Measurements from ENCODE around the gene KRTAP4-9. TPM values are rescaled to one million over a fixed set of nuclear protein-coding genes. Genes with fewer than 3 reads are reported as not detected.
"Not testable (repeated sequence)": the region's sequence is repeated elsewhere in the genome, so short reads cannot be mapped to it uniquely, and the experiment has no call there.

Gene KRTAP4-9
- total RNA-seq, result not detected

DNA sequence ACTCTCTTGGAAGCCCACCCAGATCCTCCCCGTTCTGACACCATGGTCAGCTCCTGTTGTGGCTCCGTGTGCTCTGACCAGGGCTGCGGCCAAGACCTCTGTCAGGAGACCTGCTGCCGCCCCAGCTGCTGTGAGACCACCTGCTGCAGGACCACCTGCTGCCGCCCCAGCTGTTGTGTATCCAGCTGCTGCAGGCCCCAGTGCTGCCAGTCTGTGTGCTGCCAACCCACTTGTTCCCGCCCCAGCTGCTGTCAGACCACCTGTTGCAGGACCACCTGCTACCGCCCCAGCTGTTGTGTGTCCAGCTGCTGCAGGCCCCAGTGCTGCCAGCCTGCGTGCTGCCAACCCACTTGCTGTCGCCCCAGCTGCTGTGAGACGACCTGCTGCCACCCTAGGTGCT, at the start of gene KRTAP4-9:
KRTAP4-9 (plus strand) TSS at position 43 of the 400 bp plus-strand sequence; CDS start at position 43, 0 bp downstream.
- not testable (repeated sequence) for DNase-seq (ENCODE audit: low spot score in 2 of 2); H3K27me3 ChIP-seq; H3K9me3 ChIP-seq; H3K36me3 ChIP-seq; H3K4me3 ChIP-seq; H3K4me1 ChIP-seq; H3K27ac ChIP-seq
- 62 to 69% methylated on average over 9 of the region's 10 CpGs for WGBS, 2 donors

- 94% methylated on average over 1 of the region's 1 CpG for WGBS, 2 donors
- Histone ChIP-seq H3K27ac (no peak overlapping the region), H3K4me1 (peaks cover 0 to 15% (median 0%) of the 10 kb centered on the region in 4 donors), H3K9me3 (peaks cover 0 to 4% (median 0%) of the 10 kb centered on the region in 4 donors), H3K4me3 (no peak overlapping the region), H3K27me3 (no peaks in the 10 kb centered on the region), H3K36me3 (no peaks in the 10 kb centered on the region)
- TF ChIP-seq EP300 (IDR thresholded peaks at IDR 0.05) (no peak), POLR2A (IDR thresholded peaks at IDR 0.05) (no peak)
- TF ChIP-seq, protein P1, sequence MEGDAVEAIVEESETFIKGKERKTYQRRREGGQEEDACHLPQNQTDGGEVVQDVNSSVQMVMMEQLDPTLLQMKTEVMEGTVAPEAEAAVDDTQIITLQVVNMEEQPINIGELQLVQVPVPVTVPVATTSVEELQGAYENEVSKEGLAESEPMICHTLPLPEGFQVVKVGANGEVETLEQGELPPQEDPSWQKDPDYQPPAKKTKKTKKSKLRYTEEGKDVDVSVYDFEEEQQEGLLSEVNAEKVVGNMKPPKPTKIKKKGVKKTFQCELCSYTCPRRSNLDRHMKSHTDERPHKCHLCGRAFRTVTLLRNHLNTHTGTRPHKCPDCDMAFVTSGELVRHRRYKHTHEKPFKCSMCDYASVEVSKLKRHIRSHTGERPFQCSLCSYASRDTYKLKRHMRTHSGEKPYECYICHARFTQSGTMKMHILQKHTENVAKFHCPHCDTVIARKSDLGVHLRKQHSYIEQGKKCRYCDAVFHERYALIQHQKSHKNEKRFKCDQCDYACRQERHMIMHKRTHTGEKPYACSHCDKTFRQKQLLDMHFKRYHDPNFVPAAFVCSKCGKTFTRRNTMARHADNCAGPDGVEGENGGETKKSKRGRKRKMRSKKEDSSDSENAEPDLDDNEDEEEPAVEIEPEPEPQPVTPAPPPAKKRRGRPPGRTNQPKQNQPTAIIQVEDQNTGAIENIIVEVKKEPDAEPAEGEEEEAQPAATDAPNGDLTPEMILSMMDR (IDR thresholded peaks at IDR 0.05), result no peak
- DNase-seq (ENCODE audit: low spot score in 2 of 2), result no peak
Measured at GRCh38 chr17:41057547-41057946, 47.6 kb upstream of the KRTAP4-9 start.

- no peak for DNase-seq (ENCODE audit: low spot score in 2 of 2)
- H3K36me3 ChIP-seq, result no peaks in the 10 kb centered on the region
- H3K4me1 ChIP-seq, result peaks cover 0 to 15% (median 0%) of the 10 kb centered on the region in 4 donors
- 91 to 98% methylated on average over 5 of the region's 5 CpGs for WGBS, 2 donors
- peaks cover 0 to 4% (median 0%) of the 10 kb centered on the region in 4 donors for H3K9me3 ChIP-seq
- H3K4me3 ChIP-seq, result no peak overlapping the region
- no peaks in the 10 kb centered on the region for H3K27me3 ChIP-seq
- TF ChIP-seq, protein P1 (IDR thresholded peaks at IDR 0.05), result no peak
- TF ChIP-seq EP300 (IDR thresholded peaks at IDR 0.05) (no peak), POLR2A (IDR thresholded peaks at IDR 0.05) (no peak)
- no peak overlapping the region for H3K27ac ChIP-seq
Measured at GRCh38 chr17:41058741-41059140, 46.4 kb upstream of the KRTAP4-9 start.

GRCh38 chr17:41059276-41060051, 45.7 kb upstream of the KRTAP4-9 start:
- H3K36me3 ChIP-seq; H3K27me3 ChIP-seq; H3K4me3 ChIP-seq; H3K27ac ChIP-seq; DNase-seq (ENCODE audit: low spot score in 2 of 2); H3K9me3 ChIP-seq: not testable (repeated sequence)
- WGBS, 2 donors, result 31 to 39% methylated on average over 8 to 11 of the region's 31 CpGs
- peaks cover 0 to 15% (median 0%) of the 10 kb centered on the region in 4 donors for H3K4me1 ChIP-seq

- no peak within 1 kb of the TSS for H3K4me3 ChIP-seq
- H3K4me1 ChIP-seq, result peaks cover 0 to 15% (median 0%) of the 10 kb centered on the region in 4 donors
- TF ChIP-seq EP300 (IDR thresholded peaks at IDR 0.05) (no peak), POLR2A (IDR thresholded peaks at IDR 0.05) (no peak)
- TF ChIP-seq, protein P1 (IDR thresholded peaks at IDR 0.05), result no peak
- H3K27me3 ChIP-seq, result no peaks in the 10 kb centered on the region
- DNase-seq (ENCODE audit: low spot score in 2 of 2), result no peak
- no peaks in the 10 kb centered on the region for H3K36me3 ChIP-seq
- H3K27ac ChIP-seq, result peak within 1 kb of the TSS in 1 of 4 donors; percentile 26
- H3K9me3 ChIP-seq, result peaks cover 0 to 4% (median 0%) of the 10 kb centered on the region in 4 donors
- WGBS, 2 donors, result 45 to 55% methylated on average over 6 of the region's 6 CpGs
Measured at GRCh38 chr17:41060052-41060604, 45.1 kb upstream of the KRTAP4-9 start, which contains the start of gene KRTAP2-3. KRTAP2-3 (minus strand) TSS chr17:41060114; CDS start chr17:41060050, 64 bp downstream.

GRCh38 chr17:41061964-41062363, 43.2 kb upstream of the KRTAP4-9 start:
- H3K27ac ChIP-seq, result peak overlapping the region in 1 of 4 donors; percentile 36
- H3K36me3 ChIP-seq, result no peaks in the 10 kb centered on the region
- WGBS, 2 donors, result 62 to 66% methylated on average over 1 of the region's 1 CpG
- no peaks in the 10 kb centered on the region for H3K27me3 ChIP-seq
- peaks cover 0 to 4% (median 0%) of the 10 kb centered on the region in 4 donors for H3K9me3 ChIP-seq
- DNase-seq (ENCODE audit: low spot score in 2 of 2), result no peak
- H3K4me1 ChIP-seq, result peaks cover 0 to 15% (median 0%) of the 10 kb centered on the region in 4 donors
- H3K4me3 ChIP-seq, result no peak overlapping the region
- TF ChIP-seq EP300 (IDR thresholded peaks at IDR 0.05) (no peak), POLR2A (IDR thresholded peaks at IDR 0.05) (no peak)
- TF ChIP-seq, protein P1 (IDR thresholded peaks at IDR 0.05), result no peak
